NB4 (cell line): ENCODE data around the gene CACNA2D2.

Experiments
- POLR2A ChIP-seq: IDR thresholded peaks from 2 replicates; pipeline ENCODE4 v1.6.1; 2011; ENCODE audit warnings: mild to moderate bottlenecking; ENCODE audit not compliant: insufficient read length; ENCODE audit errors: extremely low read depth
- TF ChIP-seq, protein P1 (sequence below): IDR thresholded peaks from one replicate; pipeline ENCODE4 v1.5.1; 2012; ENCODE audit warnings: low read depth, low read length
- TF ChIP-seq, protein P2 (sequence below): IDR thresholded peaks from 2 replicates; pipeline ENCODE4 v1.6.1; 2011; ENCODE audit warnings: low read depth, low read length

DNA sequence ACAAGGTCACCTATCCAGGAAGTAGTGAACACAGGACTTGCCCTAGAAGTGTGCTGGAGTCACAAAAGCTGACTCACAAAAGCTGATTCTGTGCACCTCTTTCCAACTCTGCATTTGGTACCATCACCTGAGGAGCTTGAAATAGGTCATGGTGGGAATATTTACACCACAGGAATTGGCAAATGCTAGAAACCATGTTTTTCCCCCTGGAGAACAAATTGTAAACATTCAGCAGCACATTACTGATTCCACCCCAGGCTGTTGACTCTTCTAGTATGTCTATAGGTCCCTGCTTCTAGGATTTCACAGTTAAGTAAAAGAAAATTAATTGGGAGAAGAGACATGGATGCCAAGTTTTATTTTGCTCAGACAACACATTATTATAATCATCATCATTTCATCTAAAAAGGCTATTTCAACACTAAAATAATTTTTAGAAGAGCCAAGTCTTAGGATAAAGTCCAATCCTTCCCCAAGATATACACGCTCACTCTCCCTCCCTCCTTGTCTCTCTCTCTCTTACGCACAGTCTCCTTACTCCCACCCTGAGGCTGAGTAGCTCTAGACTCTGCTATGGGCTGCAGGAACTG is 24.7 kb downstream of the CACNA2D2 start:
- TF ChIP-seq, protein P1, sequence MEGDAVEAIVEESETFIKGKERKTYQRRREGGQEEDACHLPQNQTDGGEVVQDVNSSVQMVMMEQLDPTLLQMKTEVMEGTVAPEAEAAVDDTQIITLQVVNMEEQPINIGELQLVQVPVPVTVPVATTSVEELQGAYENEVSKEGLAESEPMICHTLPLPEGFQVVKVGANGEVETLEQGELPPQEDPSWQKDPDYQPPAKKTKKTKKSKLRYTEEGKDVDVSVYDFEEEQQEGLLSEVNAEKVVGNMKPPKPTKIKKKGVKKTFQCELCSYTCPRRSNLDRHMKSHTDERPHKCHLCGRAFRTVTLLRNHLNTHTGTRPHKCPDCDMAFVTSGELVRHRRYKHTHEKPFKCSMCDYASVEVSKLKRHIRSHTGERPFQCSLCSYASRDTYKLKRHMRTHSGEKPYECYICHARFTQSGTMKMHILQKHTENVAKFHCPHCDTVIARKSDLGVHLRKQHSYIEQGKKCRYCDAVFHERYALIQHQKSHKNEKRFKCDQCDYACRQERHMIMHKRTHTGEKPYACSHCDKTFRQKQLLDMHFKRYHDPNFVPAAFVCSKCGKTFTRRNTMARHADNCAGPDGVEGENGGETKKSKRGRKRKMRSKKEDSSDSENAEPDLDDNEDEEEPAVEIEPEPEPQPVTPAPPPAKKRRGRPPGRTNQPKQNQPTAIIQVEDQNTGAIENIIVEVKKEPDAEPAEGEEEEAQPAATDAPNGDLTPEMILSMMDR: no peak
- TF ChIP-seq, protein P2, sequence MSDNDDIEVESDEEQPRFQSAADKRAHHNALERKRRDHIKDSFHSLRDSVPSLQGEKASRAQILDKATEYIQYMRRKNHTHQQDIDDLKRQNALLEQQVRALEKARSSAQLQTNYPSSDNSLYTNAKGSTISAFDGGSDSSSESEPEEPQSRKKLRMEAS: no peak
- no peak for TF ChIP-seq POLR2A
